Left renal cortex interstitium (tissue), 4 donors: Measurements from ENCODE around the gene SP140. TPM values are rescaled to one million over a fixed set of nuclear protein-coding genes. Genes with fewer than 3 reads are reported as not detected.

ENCODE experiments used
- DNase-seq, 4 donors: peaks; one replicate each; pipeline ENCODE4 v3.0.0-alpha.2; 2013; ENCODE audit warnings: low read depth in 4 of 4, low spot score in 2 of 4, missing footprints in 1 of 4
- polyA plus RNA-seq, 4 donors: library from polyadenylated mRNA; unstranded; fragments of 120-200 nt; gene quantifications; one replicate each; pipeline ENCODE4 v1.2.1, GENCODE V29; 2013; ENCODE audit not compliant: insufficient read length in 4 of 4

Gene SP140
- polyA plus RNA-seq, 4 donors, result 0.24 to 1.4 (median 0.91) TPM

GRCh38 chr2:230356084-230356483 is 130.5 kb downstream of the SP140 start:
- DNase-seq, result no peak

- no peak for DNase-seq
These were observed 132.8 kb downstream of the SP140 start for GRCh38 chr2:230358305-230358704.

GRCh38 chr2:230360028-230360427 is 134.5 kb downstream of the SP140 start:
- no peak for DNase-seq

- DNase-seq, result no peak
These were observed 136.6 kb downstream of the SP140 start for GRCh38 chr2:230362030-230362691.

Other genes with a start within 250 kb of the SP140 start
- 1 to 10 TPM; 4.9 to 9.4 (median 7.1) TPM for gene SLC16A14, start 156.8 kb upstream of the SP140 start, polyA plus RNA-seq
- 10 to 100 TPM; 17.4 to 24.5 (median 19.7) TPM for gene SP110, start 5.8 kb upstream of the SP140 start, polyA plus RNA-seq
- 10 to 100 TPM in 2 of 4 donors, 1 to 10 TPM in 2; 8.9 to 13.5 (median 11.2) TPM for gene SP140L, start 101.5 kb downstream of the SP140 start, polyA plus RNA-seq
- gene SP100, start 190.5 kb downstream of the SP140 start, polyA plus RNA-seq, result 10 to 100 TPM; 23.9 to 29.3 (median 26.3) TPM